Parathyroid adenoma (tissue), 2 donors: ENCODE measurements around the gene SBNO1.

Experiments
- H2AFZ ChIP-seq: fragments of 300-600 bp; sonication (generic); one replicate; pipeline ENCODE4 v1.7.0; 2017; ENCODE audit warnings: antibody characterized with exemption, mild to moderate bottlenecking
- H3K27ac ChIP-seq: fragments of 300-600 bp; sonication (generic); one replicate; pipeline ENCODE4 v1.7.0; 2017
- H3K27me3 ChIP-seq: fragments of 300-600 bp; sonication (generic); one replicate; pipeline ENCODE4 v1.7.0; 2017; ENCODE audit warnings: low read length; ENCODE audit not compliant: control insufficient read depth, insufficient read depth
- H3K36me3 ChIP-seq: fragments of 300-600 bp; sonication (generic); one replicate; pipeline ENCODE4 v1.7.0; 2017; ENCODE audit warnings: low read length; ENCODE audit not compliant: control insufficient read depth, insufficient read depth
- H3K4me1 ChIP-seq: fragments of 300-600 bp; sonication (generic); one replicate; pipeline ENCODE4 v1.7.0; 2017; ENCODE audit warnings: control low read depth
- H3K4me2 ChIP-seq: fragments of 300-600 bp; sonication (generic); one replicate; pipeline ENCODE4 v1.7.0; 2017; ENCODE audit warnings: low read length
- H3K4me3 ChIP-seq: fragments of 300-600 bp; sonication (generic); one replicate; pipeline ENCODE4 v1.7.0; 2017; ENCODE audit warnings: low read depth, low read length
- H3K79me2 ChIP-seq: fragments of 300-600 bp; sonication (generic); one replicate; pipeline ENCODE4 v1.7.0; 2017; ENCODE audit warnings: control low read depth
- H3K9ac ChIP-seq: fragments of 300-600 bp; sonication (generic); one replicate; pipeline ENCODE4 v1.7.0; 2017; ENCODE audit warnings: mild to moderate bottlenecking
- H3K9me3 ChIP-seq: fragments of 300-600 bp; sonication (generic); one replicate; pipeline ENCODE4 v1.7.0; 2017; ENCODE audit warnings: low read length; ENCODE audit not compliant: control insufficient read depth
- TF ChIP-seq, protein P1 (sequence below): fragments of 300-600 bp; sonication (generic); IDR thresholded peaks from one replicate; pipeline ENCODE4 v1.7.0; 2017; ENCODE audit warnings: antibody characterized with exemption, mild to moderate bottlenecking
- donor health status: primary hyperparathyroidism.

The SBNO1 gene

DNA sequence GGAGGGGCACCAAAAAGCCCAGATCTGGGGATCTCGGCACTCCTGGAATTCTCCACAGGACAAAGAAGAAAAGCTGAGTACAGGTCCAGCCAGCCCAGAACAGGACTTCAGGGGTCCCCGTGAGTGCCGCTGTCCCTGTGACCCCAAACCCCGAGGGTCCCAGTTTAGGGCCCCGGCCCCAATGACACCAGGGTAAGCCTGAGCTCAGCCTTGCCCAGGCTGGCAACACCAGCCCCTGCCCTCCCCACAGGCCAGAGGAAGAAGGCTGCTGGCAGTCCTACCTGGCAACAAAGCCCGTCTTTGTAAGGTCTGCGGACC lies 94.8 kb downstream of the SBNO1 start:
- Histone ChIP-seq H3K36me3 (no peaks in the 10 kb centered on the region), H3K27me3 (no peaks in the 10 kb centered on the region), H3K4me3 (peak overlapping the region; percentile 55), H3K27ac (peak overlapping the region; percentile 58), H3K4me2 (peak overlapping the region; percentile 75), H3K9ac (no peak overlapping the region), H3K9me3 (no peaks in the 10 kb centered on the region), H3K4me1 (peaks cover 6% of the 10 kb centered on the region), H2AFZ (peak overlapping the region; percentile 80), H3K79me2 (peaks cover 15% of the 10 kb centered on the region)
- TF ChIP-seq, protein P1, sequence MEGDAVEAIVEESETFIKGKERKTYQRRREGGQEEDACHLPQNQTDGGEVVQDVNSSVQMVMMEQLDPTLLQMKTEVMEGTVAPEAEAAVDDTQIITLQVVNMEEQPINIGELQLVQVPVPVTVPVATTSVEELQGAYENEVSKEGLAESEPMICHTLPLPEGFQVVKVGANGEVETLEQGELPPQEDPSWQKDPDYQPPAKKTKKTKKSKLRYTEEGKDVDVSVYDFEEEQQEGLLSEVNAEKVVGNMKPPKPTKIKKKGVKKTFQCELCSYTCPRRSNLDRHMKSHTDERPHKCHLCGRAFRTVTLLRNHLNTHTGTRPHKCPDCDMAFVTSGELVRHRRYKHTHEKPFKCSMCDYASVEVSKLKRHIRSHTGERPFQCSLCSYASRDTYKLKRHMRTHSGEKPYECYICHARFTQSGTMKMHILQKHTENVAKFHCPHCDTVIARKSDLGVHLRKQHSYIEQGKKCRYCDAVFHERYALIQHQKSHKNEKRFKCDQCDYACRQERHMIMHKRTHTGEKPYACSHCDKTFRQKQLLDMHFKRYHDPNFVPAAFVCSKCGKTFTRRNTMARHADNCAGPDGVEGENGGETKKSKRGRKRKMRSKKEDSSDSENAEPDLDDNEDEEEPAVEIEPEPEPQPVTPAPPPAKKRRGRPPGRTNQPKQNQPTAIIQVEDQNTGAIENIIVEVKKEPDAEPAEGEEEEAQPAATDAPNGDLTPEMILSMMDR: no peak

DNA sequence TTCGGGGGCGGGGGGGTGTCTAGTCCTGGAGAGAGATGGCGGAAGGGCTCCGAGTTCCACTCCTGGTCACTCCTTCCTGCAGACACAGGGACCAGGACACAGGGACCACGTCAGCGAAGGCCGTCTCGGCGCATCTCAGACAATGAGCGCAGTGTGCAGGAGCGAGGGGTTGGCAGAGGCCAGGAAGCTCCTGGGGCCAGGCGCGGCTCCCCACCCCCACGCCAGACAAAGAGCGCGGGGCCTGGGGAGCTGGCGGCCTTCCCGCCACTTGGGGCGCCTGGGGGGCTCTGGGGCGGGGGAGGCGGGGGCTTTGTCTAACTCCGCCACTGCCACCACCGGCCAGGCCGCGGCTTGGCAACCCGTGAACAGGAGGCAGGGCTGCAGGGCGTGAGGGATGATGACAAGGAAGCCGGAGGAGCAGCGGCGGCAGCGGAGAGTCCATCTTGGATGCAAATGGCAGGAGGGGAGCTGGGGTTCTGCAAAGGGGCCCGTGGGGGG lies 95.2 kb downstream of the SBNO1 start:
- Histone ChIP-seq H2AFZ (peak overlapping the region; percentile 80), H3K9me3 (no peaks in the 10 kb centered on the region), H3K4me2 (peak overlapping the region; percentile 75), H3K36me3 (no peaks in the 10 kb centered on the region), H3K4me3 (peak overlapping the region; percentile 55), H3K27me3 (no peaks in the 10 kb centered on the region), H3K79me2 (peaks cover 15% of the 10 kb centered on the region), H3K27ac (peak overlapping the region; percentile 58), H3K4me1 (peaks cover 6% of the 10 kb centered on the region), H3K9ac (no peak overlapping the region)
- TF ChIP-seq, protein P1: peak; percentile 7

DNA sequence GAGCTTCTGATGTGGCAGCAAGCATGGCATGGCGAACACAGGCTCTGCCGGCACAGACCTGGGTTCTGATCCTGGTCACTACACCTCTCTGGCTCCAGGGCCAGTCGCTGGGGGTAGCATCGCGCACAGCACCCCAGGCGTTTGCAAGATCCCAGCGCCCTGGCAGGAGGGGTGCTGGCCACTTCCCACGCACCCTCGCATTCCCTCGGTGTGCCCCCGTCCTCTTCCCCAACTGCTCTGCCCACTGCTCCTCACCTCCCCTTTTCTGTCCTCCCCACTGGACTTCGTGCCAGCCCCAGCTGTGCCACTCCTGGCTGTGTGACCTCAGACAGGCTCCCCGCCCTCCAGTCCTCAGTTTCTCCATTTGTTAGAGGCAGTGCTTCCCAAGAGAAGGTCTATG lies 95.8 kb downstream of the SBNO1 start:
- H2AFZ ChIP-seq: peak overlapping the region; percentile 80
- H3K9me3 ChIP-seq: no peaks in the 10 kb centered on the region
- H3K27ac ChIP-seq: peak overlapping the region; percentile 58
- H3K9ac ChIP-seq: no peak overlapping the region
- peaks cover 15% of the 10 kb centered on the region for H3K79me2 ChIP-seq
- H3K4me3 ChIP-seq: no peak overlapping the region
- TF ChIP-seq, protein P1: no peak
- H3K4me1 ChIP-seq: peaks cover 6% of the 10 kb centered on the region
- H3K36me3 ChIP-seq: no peaks in the 10 kb centered on the region
- no peak overlapping the region for H3K4me2 ChIP-seq
- H3K27me3 ChIP-seq: no peaks in the 10 kb centered on the region

DNA sequence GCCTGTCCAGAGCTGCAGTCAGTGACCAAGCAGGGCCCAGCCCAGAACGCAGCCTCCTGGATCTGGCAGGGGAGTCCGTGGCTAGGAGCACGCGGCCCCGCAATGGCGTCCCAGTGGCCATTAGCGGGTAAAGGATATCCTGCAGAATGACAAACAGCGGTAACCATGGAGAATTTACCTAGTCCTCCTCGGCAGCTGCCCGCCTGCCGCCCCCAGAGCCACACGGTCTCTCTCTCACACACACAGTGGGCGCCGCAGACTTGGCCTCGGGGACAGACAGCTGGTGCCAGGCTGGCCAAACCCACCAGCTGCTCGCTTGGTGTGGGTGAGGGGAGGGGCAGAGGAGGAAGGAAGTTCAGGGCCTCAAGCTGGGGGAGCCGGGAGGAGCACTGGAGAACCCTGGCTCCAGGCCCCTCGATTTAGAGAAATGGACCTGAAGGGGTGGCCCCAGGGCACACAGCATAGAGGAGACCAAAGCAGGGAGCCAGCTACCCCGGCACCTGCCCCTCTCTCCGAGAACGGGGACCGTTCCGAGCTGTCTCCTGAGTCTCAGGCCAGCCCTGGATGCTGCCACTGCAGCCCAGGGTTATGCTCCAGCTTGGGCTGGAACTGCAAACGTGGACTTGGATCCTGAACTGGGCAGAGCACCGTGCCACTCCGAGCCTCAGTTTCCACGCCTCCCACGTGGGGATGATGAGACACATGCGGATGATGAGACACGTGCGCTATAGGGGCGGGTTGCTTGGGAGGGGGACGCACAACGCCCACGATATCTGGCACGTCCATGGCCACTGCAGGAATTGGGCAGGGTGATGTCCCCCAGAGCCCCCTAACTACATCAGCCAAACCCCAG lies 96.4 kb downstream of the SBNO1 start:
- Histone ChIP-seq H3K9me3 (no peaks in the 10 kb centered on the region), H3K4me3 (no peak overlapping the region), H3K4me2 (no peak overlapping the region), H3K27me3 (no peaks in the 10 kb centered on the region), H3K9ac (no peak overlapping the region), H3K79me2 (peaks cover 19% of the 10 kb centered on the region), H3K27ac (no peak overlapping the region), H3K4me1 (peaks cover 6% of the 10 kb centered on the region), H3K36me3 (no peaks in the 10 kb centered on the region), H2AFZ (no peak overlapping the region)
- TF ChIP-seq, protein P1: no peak
